A673 (cell line): ENCODE results near the gene AFAP1. TPM values are rescaled to one million over a fixed set of nuclear protein-coding genes. Genes with fewer than 3 reads are reported as not detected.

ENCODE experiments used
- BruUV-seq: library from RNA; stranded (reverse); fragments of 400-500 nt; replicated peaks from 2 replicates; lab custom pipeline; 2021; lab: Mats Ljungman, UMichigan
- CTCF ChIA-PET: fragments of 300-600 bp; sonication (Branson Sonifier 250); formaldehyde crosslinking; loops from one replicate; lab custom pipeline; 2022; ENCODE audit warnings: antibody characterized with exemption; lab: Charles Lee
- POLR2A ChIA-PET: fragments of 300-600 bp; sonication (Branson Sonifier 250); formaldehyde crosslinking; loops from one replicate; lab custom pipeline; 2022; ENCODE audit warnings: antibody characterized with exemption; ENCODE audit not compliant: low non-redundant PET; lab: Charles Lee
- DNase-seq: peaks from one replicate; pipeline ENCODE4 v3.0.0-alpha.2; 2015; ENCODE audit warnings: low spot score
- H3K27ac ChIP-seq: fragments of 200-600 bp; sonication (generic); 2 replicates; pipeline ENCODE4 v1.5.1; 2016; ENCODE audit warnings: mixed run types, low read depth, mild to moderate bottlenecking, mixed read lengths, antibody characterized with exemption, low read length; ENCODE audit not compliant: poor library complexity, severe bottlenecking
- H3K27me3 ChIP-seq: fragments of 200-600 bp; sonication (generic); replicated peaks from 2 replicates; pipeline ENCODE4 v1.6.1; 2017; ENCODE audit warnings: mixed run types, low read depth, mild to moderate bottlenecking, mixed read lengths, antibody characterized with exemption, low read length; ENCODE audit not compliant: insufficient read depth, poor library complexity
- H3K36me3 ChIP-seq: fragments of 200-600 bp; sonication (generic); 2 replicates; pipeline ENCODE4 v1.6.1; 2016; ENCODE audit warnings: mixed run types, mild to moderate bottlenecking, mixed read lengths, antibody characterized with exemption, low read length; ENCODE audit not compliant: insufficient read depth, poor library complexity, severe bottlenecking
- H3K4me1 ChIP-seq: fragments of 200-600 bp; sonication (generic); 2 replicates; pipeline ENCODE4 v1.6.1; 2017; ENCODE audit warnings: mixed run types, mild to moderate bottlenecking, mixed read lengths, antibody characterized with exemption, low read length; ENCODE audit not compliant: insufficient read depth, poor library complexity, severe bottlenecking
- H3K4me3 ChIP-seq: fragments of 200-600 bp; sonication (generic); 2 replicates; pipeline ENCODE4 v1.5.1; 2016; ENCODE audit warnings: low read depth, mixed run types, mild to moderate bottlenecking, mixed read lengths, low read length; ENCODE audit not compliant: poor library complexity, severe bottlenecking
- H3K9me3 ChIP-seq: fragments of 200-600 bp; sonication (generic); 2 replicates; pipeline ENCODE4 v1.6.1; 2016; ENCODE audit warnings: mixed run types, low read depth, mild to moderate bottlenecking, mixed read lengths, antibody characterized with exemption, low read length; ENCODE audit not compliant: poor library complexity, severe bottlenecking
- EZH2 ChIP-seq: fragments of 200-600 bp; sonication (generic); IDR thresholded peaks from 2 replicates; pipeline ENCODE4 v1.6.1; 2017; ENCODE audit warnings: borderline replicate concordance, low read depth, mild to moderate bottlenecking, mixed read lengths, antibody characterized with exemption, low read length; ENCODE audit not compliant: poor library complexity, severe bottlenecking
- intact Hi-C: fragments of 100-400 bp; cut with micrococcal nuclease; formaldehyde crosslinking; loops from one replicate; pipeline ENCODE4 v1.10.0; 2022; ENCODE audit not compliant: unreplicated experiment
- total RNA-seq: library from RNA; stranded (reverse); gene quantifications from 2 replicates; pipeline ENCODE4 v1.2.3, GENCODE V29; 2021
- TF ChIP-seq, protein P1 (sequence below): fragments of 300-800, 200-600 bp; sonication (generic); conservative IDR thresholded peaks from 2 replicates; pipeline ENCODE4 v1.5.1; 2017; ENCODE audit warnings: low read depth, mild to moderate bottlenecking, antibody characterized with exemption, low read length, moderate library complexity, mixed read lengths

Gene AFAP1
- total RNA-seq, 1 experiment from 2014 or later, result 42.6 TPM

DNA sequence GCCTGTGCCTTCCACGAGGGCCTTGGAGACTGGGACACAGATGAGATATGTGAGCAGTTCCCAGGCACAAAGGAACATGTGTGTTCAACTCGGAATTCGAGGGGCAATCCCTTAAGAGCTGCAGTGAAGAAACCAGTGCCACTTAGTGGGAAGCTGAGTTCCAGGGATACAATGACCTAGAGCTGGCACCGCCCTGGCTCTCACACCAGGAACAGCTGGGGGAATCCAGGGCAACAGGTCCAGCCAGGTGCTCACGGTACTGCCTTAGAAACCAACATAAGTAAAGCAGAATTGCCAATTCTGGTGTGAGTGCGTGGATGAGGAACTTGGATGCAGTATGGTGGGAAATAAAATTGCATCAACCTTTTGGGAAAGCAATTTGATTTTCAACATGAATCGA, 122.9 kb downstream of the AFAP1 start:
- Histone ChIP-seq H3K4me1 (peaks cover 16% of the 10 kb centered on the region), H3K9me3 (no peaks in the 10 kb centered on the region), H3K27me3 (no peaks in the 10 kb centered on the region), H3K36me3 (peaks cover 14% of the 10 kb centered on the region), H3K4me3 (no peak overlapping the region), H3K27ac (no peak overlapping the region)
- CTCF ChIA-PET, result no interaction called here
- TF ChIP-seq EZH2, result no peak
- TF ChIP-seq, protein P1, sequence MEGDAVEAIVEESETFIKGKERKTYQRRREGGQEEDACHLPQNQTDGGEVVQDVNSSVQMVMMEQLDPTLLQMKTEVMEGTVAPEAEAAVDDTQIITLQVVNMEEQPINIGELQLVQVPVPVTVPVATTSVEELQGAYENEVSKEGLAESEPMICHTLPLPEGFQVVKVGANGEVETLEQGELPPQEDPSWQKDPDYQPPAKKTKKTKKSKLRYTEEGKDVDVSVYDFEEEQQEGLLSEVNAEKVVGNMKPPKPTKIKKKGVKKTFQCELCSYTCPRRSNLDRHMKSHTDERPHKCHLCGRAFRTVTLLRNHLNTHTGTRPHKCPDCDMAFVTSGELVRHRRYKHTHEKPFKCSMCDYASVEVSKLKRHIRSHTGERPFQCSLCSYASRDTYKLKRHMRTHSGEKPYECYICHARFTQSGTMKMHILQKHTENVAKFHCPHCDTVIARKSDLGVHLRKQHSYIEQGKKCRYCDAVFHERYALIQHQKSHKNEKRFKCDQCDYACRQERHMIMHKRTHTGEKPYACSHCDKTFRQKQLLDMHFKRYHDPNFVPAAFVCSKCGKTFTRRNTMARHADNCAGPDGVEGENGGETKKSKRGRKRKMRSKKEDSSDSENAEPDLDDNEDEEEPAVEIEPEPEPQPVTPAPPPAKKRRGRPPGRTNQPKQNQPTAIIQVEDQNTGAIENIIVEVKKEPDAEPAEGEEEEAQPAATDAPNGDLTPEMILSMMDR, result no peak
- POLR2A ChIA-PET, result no interaction called here
- intact Hi-C loops, result no loop called here
- BruUV-seq, result no TSS peak
- no peak for DNase-seq

DNA sequence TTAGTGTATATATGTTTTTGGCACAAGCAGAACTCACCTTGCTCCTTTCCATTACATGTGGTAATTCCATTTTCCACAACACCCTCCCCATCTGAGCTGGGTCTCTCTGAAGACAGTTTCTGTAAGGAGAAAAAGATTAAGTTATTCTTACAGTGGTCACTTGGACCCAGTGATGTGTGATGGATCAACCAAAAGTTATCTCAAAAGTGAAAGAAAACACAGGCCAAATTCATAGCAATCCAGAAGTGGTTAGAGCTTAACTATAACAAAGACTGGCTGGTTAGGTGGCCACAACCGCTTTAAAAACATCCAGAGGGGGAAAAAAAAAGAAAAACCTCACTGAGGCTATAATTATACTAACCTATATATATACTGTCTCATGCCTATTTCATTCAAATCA, 123.7 kb downstream of the AFAP1 start:
- no peaks in the 10 kb centered on the region for H3K27me3 ChIP-seq
- CTCF ChIA-PET, result interaction anchor here (1.5 kb wide), 1 partner anchor 12 kb away, joined by 6 read pairs; no protein-coding TSS in a partner anchor
- no peak for DNase-seq
- no TSS peak for BruUV-seq
- H3K4me1 ChIP-seq, result peaks cover 16% of the 10 kb centered on the region
- intact Hi-C loops, result no loop called here
- no peaks in the 10 kb centered on the region for H3K9me3 ChIP-seq
- no peak overlapping the region for H3K27ac ChIP-seq
- TF ChIP-seq EZH2, result no peak
- TF ChIP-seq, protein P1, result no peak
- POLR2A ChIA-PET, result no interaction called here
- no peak overlapping the region for H3K4me3 ChIP-seq
- H3K36me3 ChIP-seq, result peaks cover 14% of the 10 kb centered on the region

DNA sequence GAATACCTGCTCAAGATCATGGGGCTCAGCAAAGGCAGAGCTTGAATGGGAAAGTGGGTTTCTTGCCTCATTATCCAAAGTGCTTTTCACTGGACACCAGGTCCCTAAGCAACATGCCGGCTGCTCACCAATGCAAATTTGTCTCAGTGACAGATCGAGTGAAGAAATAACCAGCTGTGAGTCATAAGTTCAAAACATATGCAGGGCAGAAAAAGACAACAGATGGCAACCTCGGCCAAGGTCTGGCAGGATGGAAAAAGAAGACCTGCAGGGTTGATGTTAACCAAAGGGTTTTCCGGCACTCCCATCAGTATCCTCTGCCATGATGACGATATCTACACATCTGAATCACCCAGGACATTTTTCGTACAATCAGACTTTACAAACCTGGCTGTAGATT, 124.1 kb downstream of the AFAP1 start:
- POLR2A ChIA-PET, result no interaction called here
- intact Hi-C loops, result no loop called here
- peaks cover 14% of the 10 kb centered on the region for H3K36me3 ChIP-seq

More for the DNA sequence above, 124.1 kb downstream of the AFAP1 start:
- CTCF ChIA-PET, result interaction anchor here (1.5 kb wide), 1 partner anchor 12 kb away, joined by 6 read pairs; no protein-coding TSS in a partner anchor
- no peaks in the 10 kb centered on the region for H3K27me3 ChIP-seq
- no peak for TF ChIP-seq EZH2
- TF ChIP-seq, protein P1, result no peak
- no peak overlapping the region for H3K27ac ChIP-seq
- H3K4me1 ChIP-seq, result peaks cover 16% of the 10 kb centered on the region
- no TSS peak for BruUV-seq
- no peak overlapping the region for H3K4me3 ChIP-seq
- H3K9me3 ChIP-seq, result no peaks in the 10 kb centered on the region
- no peak for DNase-seq
